ENCODE data around the gene DIP2C.
A peak's percentile ranks its signal among the peaks of the same experiment; 100 is the strongest.

Gene DIP2C

GRCh38 chr10:625751-626711 is 63.4 kb downstream of the DIP2C start:
- DNase-seq (ENCODE audit: low read depth in 2 of 2), result no peak

- DNase-seq (ENCODE audit: low read depth in 2 of 2), result no peak
Observed at GRCh38 chr10:625333-625696, 64.2 kb downstream of the DIP2C start.

DNA sequence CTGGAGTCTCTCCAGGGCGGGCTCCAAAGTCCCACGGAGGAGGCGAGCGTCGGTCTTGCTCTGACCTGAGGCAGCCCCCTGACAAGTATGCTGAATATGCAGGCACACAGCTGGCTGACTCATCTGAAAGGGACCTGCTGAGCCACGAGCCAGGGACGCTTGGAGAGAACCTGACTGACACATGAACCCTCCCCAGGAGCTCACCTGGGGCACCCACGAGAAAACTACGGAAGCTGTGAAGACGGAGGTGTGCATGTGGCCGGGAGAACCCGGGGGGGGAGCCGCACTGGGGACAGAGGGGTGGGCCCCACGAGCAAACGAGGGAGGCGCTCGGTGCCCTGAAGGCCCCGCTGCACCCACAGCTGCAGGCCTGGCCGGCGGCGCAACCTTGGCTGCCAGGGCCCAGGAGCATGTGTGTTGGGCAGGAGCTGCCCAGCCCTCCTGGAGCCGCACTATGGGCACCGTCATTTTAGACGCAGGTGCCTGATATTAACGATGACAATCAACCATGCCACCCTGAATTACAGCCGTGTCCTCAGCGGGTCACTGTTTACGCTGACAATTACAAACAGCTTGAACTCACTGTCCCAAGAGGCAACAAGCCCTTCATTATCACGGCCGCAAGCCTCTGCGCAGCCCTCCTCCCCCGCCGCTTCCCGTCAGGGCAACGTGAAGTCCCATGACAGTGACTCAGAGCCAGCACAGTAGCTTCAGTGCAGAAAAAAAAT is 64.7 kb downstream of the DIP2C start:
- no peak for DNase-seq (ENCODE audit: low read depth in 2 of 2)

- no peak for DNase-seq (ENCODE audit: low read depth in 2 of 2)
Observed at GRCh38 chr10:624312-624604, 65.2 kb downstream of the DIP2C start.

- DNase-seq (ENCODE audit: low read depth in 2 of 2), result no peak
Observed at GRCh38 chr10:623477-624311, 65.8 kb downstream of the DIP2C start.

DNA sequence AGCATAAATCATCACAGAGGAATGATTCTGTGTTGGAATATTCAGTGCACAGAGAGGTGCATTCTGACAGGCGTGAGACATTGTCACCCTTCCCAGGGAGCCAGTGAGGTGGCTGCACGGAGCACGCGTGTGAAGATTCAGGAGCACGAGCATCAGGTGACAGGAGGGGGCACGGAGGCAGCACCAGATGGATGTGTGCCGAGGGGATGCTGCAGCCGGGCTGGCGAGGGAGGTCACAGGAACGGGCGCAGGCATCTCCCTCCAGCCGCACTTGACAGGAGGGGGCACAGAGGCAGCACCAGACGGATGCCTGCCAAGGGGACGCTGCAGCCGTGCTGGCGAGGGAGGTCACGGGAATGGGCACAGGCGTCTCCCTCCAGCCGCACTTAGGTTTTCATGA is 66.5 kb downstream of the DIP2C start:
- DNase-seq (ENCODE audit: low read depth in 2 of 2), result no peak

DNA sequence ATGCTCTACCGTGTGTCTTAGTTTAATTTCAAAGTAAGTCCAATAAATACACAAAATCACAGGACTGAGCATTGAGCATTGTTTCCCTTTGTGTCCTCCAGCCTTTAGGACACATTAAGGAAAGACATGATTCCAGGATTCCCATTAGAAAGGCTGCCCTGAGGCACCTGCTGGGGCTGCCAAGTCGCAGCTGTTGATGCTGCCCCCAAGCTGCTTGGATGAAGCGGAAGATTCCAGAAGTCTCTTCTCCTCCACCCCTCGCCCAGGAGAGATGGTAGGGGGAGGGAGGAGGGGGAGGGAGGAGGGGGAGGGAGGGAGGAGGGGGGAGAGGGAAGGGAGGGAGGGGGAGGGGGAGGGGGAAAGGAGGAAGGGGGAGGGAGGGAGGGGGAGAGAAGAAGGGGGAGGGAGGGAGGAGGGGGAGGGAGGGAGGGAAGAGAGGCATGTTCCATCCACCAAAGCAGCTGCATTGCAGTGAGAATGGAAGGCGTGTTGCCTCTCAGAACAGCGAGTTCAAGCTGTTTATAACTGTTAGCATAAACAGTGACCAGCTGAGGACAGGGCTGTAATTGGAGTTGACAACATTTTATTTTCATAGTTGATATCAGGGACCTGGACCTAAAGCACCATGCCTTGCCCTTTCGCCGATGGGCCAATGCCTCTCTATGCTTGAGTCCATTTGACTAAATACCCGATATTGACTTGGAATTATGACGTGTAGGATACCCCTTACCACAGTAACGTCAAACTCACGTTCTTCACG is 67.3 kb downstream of the DIP2C start:
- no peak for DNase-seq (ENCODE audit: low read depth in 2 of 2)

DNA sequence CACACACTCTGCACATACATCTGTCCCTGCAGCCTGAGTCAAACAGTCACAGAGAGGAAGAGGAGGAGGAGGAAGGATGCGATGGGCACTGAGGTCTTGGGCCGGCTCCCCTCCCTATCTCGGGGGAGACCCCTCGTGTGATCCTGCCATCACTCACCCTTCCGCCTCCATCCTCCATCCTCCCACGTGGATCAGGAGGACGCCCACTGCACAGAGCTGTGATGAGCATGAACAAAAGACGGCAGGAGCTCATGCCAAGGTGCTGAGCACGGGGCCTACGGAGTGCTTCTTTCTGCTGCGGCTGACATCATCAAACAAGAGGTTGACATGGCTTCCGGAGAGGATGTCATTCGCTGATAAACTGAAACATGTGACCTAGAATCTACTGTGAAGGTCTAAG is 68.0 kb downstream of the DIP2C start:
- no peak for DNase-seq (ENCODE audit: low read depth in 2 of 2)

DNA sequence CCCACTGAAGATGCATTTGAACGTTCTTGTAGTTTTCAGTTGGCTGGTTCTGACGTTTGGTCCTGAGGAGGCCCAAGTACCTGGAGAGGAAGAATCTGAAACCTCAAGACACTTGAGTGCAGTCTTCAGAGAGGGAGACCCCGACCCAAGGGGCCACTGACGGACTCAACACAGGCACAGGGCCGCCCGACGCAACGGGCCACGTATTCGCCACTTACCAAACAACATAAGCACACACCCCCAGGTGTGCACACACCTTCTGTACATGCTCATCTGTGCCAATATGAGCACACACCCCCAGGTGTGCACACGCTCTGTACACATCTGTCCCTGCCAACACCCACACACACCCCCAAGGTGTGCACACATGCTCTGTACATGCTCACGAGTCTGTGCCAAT is 68.5 kb downstream of the DIP2C start:
- no peak for DNase-seq (ENCODE audit: low read depth in 2 of 2)

- no peak for DNase-seq (ENCODE audit: low read depth in 2 of 2)
Observed at GRCh38 chr10:620417-620816, 69.1 kb downstream of the DIP2C start.

- DNase-seq (ENCODE audit: low read depth in 2 of 2), result no peak
Observed at GRCh38 chr10:619710-620109, 69.8 kb downstream of the DIP2C start.

GRCh38 chr10:618229-618989 is 71.1 kb downstream of the DIP2C start:
- no peak for DNase-seq (ENCODE audit: low read depth in 2 of 2)

DNA sequence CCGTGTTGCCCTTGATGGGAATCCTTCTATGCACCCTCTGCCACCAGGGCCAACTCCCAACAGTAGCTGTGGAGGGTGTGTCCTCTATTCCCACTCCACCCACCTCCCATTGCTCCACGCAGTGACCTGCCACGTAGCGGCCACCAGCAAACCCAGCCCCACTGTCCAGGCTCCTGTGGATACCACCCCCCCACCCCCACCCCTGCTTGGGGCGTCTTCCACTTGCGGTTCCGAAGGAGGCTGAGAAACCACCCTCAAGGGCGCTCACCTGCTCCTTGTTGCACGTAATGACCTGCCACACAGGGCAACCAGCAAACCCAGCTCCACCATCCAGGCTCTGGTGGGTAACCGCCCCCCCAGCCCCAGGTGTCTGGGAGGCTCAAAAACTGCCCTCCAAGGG is 72.0 kb downstream of the DIP2C start:
- DNase-seq (ENCODE audit: low read depth in 2 of 2), result no peak

- DNase-seq (ENCODE audit: low read depth in 2 of 2), result peak; percentile 67 to 69
Observed at GRCh38 chr10:615583-616152, 73.8 kb downstream of the DIP2C start.

- no peak for DNase-seq (ENCODE audit: low read depth in 2 of 2)
Observed at GRCh38 chr10:614790-615582, 74.5 kb downstream of the DIP2C start.

- DNase-seq (ENCODE audit: low read depth in 2 of 2), result no peak
Observed at GRCh38 chr10:614139-614711, 75.2 kb downstream of the DIP2C start.

DNA sequence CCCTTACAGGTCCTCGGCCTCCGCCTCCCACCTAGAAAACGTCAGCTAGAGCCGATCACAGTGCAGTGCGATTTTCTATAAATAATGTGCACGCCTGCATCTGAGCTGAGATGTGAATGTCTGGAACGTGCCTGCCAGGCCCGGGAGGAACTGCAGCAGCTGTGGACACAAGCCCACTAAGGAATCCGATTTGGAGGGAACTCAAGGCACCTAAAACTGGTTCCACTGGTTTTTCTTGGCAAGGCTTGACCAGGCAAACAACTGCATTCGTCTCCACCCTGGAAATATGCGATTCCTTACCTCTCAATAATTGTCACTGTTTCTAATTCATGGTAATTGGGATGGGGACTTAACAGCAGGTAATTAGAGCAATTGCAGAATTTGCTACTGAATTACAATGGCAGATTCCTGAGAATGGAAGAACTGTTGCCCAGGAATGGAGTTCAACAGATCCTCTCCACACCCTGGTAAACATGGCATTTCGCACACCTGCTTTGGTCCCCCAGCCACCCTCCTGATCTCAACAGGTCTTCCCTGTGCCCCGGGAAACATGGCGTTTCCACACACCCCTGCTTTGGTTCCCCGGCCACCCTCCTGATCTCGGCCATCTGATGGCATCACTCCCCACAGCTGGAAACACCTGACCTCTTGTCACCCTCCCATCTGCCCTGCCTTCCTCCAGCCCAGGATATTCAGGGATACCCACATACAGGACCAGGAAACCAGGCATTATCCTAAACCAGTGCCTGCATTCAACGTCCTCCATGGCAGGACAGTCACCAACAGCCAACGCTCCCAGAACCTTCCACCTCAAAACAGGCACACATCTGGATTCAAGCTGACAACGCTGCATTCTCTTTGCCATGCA is 76.0 kb downstream of the DIP2C start:
- DNase-seq (ENCODE audit: low read depth in 2 of 2), result no peak

- DNase-seq (ENCODE audit: low read depth in 2 of 2), result no peak
Observed at GRCh38 chr10:612696-613095, 76.8 kb downstream of the DIP2C start.
